ENCODE data around the gene TEX38.

DNA sequence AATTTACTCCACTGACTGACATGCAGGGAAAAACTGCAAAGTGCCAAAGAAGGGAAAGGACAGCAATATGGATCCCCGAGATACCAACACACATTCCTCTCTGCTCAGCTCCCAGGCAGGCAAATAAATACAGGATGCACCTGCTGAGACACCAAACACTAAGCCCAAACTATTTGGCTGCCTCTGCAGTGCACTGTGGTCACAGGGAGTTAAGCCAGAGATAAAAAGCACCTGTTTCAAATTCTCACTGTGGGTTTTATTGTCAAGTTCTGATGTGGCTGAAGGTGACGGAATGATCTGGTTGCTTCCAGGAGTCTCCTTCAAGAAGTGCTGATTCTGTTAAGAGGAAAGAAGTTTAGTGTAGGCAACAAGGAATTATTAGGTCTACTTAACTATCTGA lies 17.7 kb downstream of the TEX38 start:
- no peak for TF ChIP-seq POLR2A (IDR thresholded peaks at IDR 0.05)
- TF ChIP-seq, protein P1, sequence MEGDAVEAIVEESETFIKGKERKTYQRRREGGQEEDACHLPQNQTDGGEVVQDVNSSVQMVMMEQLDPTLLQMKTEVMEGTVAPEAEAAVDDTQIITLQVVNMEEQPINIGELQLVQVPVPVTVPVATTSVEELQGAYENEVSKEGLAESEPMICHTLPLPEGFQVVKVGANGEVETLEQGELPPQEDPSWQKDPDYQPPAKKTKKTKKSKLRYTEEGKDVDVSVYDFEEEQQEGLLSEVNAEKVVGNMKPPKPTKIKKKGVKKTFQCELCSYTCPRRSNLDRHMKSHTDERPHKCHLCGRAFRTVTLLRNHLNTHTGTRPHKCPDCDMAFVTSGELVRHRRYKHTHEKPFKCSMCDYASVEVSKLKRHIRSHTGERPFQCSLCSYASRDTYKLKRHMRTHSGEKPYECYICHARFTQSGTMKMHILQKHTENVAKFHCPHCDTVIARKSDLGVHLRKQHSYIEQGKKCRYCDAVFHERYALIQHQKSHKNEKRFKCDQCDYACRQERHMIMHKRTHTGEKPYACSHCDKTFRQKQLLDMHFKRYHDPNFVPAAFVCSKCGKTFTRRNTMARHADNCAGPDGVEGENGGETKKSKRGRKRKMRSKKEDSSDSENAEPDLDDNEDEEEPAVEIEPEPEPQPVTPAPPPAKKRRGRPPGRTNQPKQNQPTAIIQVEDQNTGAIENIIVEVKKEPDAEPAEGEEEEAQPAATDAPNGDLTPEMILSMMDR (IDR thresholded peaks at IDR 0.05): no peak
